Measurements from ENCODE around the gene SLC16A7. TPM values are rescaled to one million over a fixed set of nuclear protein-coding genes. Genes with fewer than 3 reads are reported as not detected.
A peak's percentile ranks its signal among the peaks of the same experiment; 100 is the strongest.
"Not testable (repeated sequence)": the region's sequence is repeated elsewhere in the genome, so short reads cannot be mapped to it uniquely, and the experiment has no call there.

Gene SLC16A7
- total RNA-seq, 1 donor from 2014 or later: 12.6 TPM

- H3K4me1 ChIP-seq: no peaks in the 10 kb centered on the region
- no peaks in the 10 kb centered on the region for H3K27me3 ChIP-seq
- H3K4me3 ChIP-seq: no peak overlapping the region
- no peaks in the 10 kb centered on the region for H3K36me3 ChIP-seq
- no peak for TF ChIP-seq CTCF (IDR thresholded peaks at IDR 0.05)
- no peak for DNase-seq (ENCODE audit: low spot score in 2 of 2)
- H3K27ac ChIP-seq: no peak overlapping the region
- intact Hi-C loops (cut with DNase I): no loop called here
- no peaks in the 10 kb centered on the region for H3K9me3 ChIP-seq
Observed at GRCh38 chr12:59744564-59744963, 148.7 kb downstream of the SLC16A7 start.

GRCh38 chr12:59751091-59751490 is 155.3 kb downstream of the SLC16A7 start:
- H3K36me3 ChIP-seq; H3K4me1 ChIP-seq; H3K27ac ChIP-seq; H3K27me3 ChIP-seq; H3K4me3 ChIP-seq; H3K9me3 ChIP-seq; intact Hi-C loops (cut with DNase I); DNase-seq (ENCODE audit: low spot score in 2 of 2): not testable (repeated sequence)

GRCh38 chr12:59761542-59761941 is 165.7 kb downstream of the SLC16A7 start:
- DNase-seq (ENCODE audit: low spot score in 2 of 2): no peak
- Histone ChIP-seq H3K27ac (no peak overlapping the region), H3K4me1 (no peaks in the 10 kb centered on the region), H3K36me3 (no peaks in the 10 kb centered on the region), H3K27me3 (no peaks in the 10 kb centered on the region), H3K9me3 (no peaks in the 10 kb centered on the region), H3K4me3 (no peak overlapping the region)
- TF ChIP-seq CTCF (IDR thresholded peaks at IDR 0.05): no peak
- intact Hi-C loops (cut with DNase I): no loop called here

- H3K27me3 ChIP-seq: no peaks in the 10 kb centered on the region
- no peak for DNase-seq (ENCODE audit: low spot score in 2 of 2)
- no peak overlapping the region for H3K4me3 ChIP-seq
- no peak for TF ChIP-seq CTCF (IDR thresholded peaks at IDR 0.05)
- H3K36me3 ChIP-seq: no peaks in the 10 kb centered on the region
- H3K9me3 ChIP-seq: peaks cover 0 to 9% of the 10 kb centered on the region in 2 donors
- no peaks in the 10 kb centered on the region for H3K4me1 ChIP-seq
- no peak overlapping the region for H3K27ac ChIP-seq
- intact Hi-C loops (cut with DNase I): no loop called here
Observed at GRCh38 chr12:59763835-59764234, 168.0 kb downstream of the SLC16A7 start.

- intact Hi-C loops (cut with DNase I): no loop called here
Observed at GRCh38 chr12:59768031-59768430, 172.2 kb downstream of the SLC16A7 start.

GRCh38 chr12:59780605-59781135 is 184.8 kb downstream of the SLC16A7 start:
- no peak for DNase-seq (ENCODE audit: low spot score in 2 of 2)
- no peak overlapping the region for H3K27ac ChIP-seq
- no peaks in the 10 kb centered on the region for H3K4me1 ChIP-seq
- intact Hi-C loops (cut with DNase I): no loop called here
- no peaks in the 10 kb centered on the region for H3K36me3 ChIP-seq
- no peaks in the 10 kb centered on the region for H3K9me3 ChIP-seq
- H3K27me3 ChIP-seq: no peaks in the 10 kb centered on the region
- H3K4me3 ChIP-seq: no peak overlapping the region
- peak in 1 of 3 experiments; percentile 43 for TF ChIP-seq CTCF (IDR thresholded peaks at IDR 0.05)

More at GRCh38 chr12:59768031-59768430, 172.2 kb downstream of the SLC16A7 start:
- no peak overlapping the region for H3K4me3 ChIP-seq
- no peaks in the 10 kb centered on the region for H3K4me1 ChIP-seq
- DNase-seq (ENCODE audit: low spot score in 2 of 2): no peak
- no peaks in the 10 kb centered on the region for H3K36me3 ChIP-seq
- no peaks in the 10 kb centered on the region for H3K27me3 ChIP-seq
- peaks cover 0 to 9% of the 10 kb centered on the region in 2 donors for H3K9me3 ChIP-seq
- TF ChIP-seq CTCF (IDR thresholded peaks at IDR 0.05): no peak
- no peak overlapping the region for H3K27ac ChIP-seq

Measured in ascending aorta (tissue), 2 donors.